IMR-90 (cell line): ENCODE measurements around the gene RNF114. TPM values are rescaled to one million over a fixed set of nuclear protein-coding genes. Genes with fewer than 3 reads are reported as not detected.

Experiments
- ATAC-seq: fragments of 200-7000 bp; cut with Tn5 transposase; 2 replicates; pipeline ENCODE4 v1.9.1; 2020; ENCODE audit warnings: low read depth, mild to moderate bottlenecking, moderate library complexity
- BruUV-seq: library from RNA; stranded (reverse); fragments of 400-500 nt; replicated peaks from 2 replicates; lab custom pipeline; 2021; lab: Mats Ljungman, UMichigan
- CTCF ChIA-PET: fragments of 300-600 bp; formaldehyde crosslinking; extraction: SDS; loops from one replicate; lab custom pipeline; 2021; ENCODE audit warnings: antibody characterized with exemption; lab: Yijun Ruan, JAX
- POLR2A ChIA-PET: fragments of 300-600 bp; sonication (Branson Sonifier 250); formaldehyde crosslinking; loops from one replicate; lab custom pipeline; 2022; ENCODE audit warnings: antibody characterized with exemption; ENCODE audit not compliant: unreplicated experiment; lab: Charles Lee
- DNase-seq: peaks from one replicate; pipeline ENCODE4 v3.0.0; 2013
- H2AFZ ChIP-seq: replicated peaks from 2 replicates; pipeline ENCODE3; 2013; ENCODE audit warnings: low read length, mild to moderate bottlenecking; ENCODE audit not compliant: poor library complexity
- H2AK5ac ChIP-seq: 2 replicates; pipeline ENCODE4 v1.6.1; 2013; ENCODE audit warnings: low read depth, low read length, inconsistent platforms
- H2AK9ac ChIP-seq: replicated peaks from 2 replicates; pipeline ENCODE3; 2013; ENCODE audit warnings: mild to moderate bottlenecking, low read depth, low read length, moderate library complexity; ENCODE audit not compliant: poor library complexity
- H2BK120ac ChIP-seq: 2 replicates; pipeline ENCODE4 v1.6.1; 2013; ENCODE audit warnings: low read depth, low read length, inconsistent platforms
- H2BK15ac ChIP-seq: 3 replicates; pipeline ENCODE4 v1.6.1; 2013; ENCODE audit warnings: low read depth, low read length, inconsistent platforms
- H2BK20ac ChIP-seq: 2 replicates; pipeline ENCODE4 v1.6.1; 2013; ENCODE audit warnings: low read depth, mild to moderate bottlenecking, inconsistent platforms, low read length, moderate library complexity
- H2BK5ac ChIP-seq: 2 replicates; pipeline ENCODE4 v1.6.1; 2013; ENCODE audit warnings: mild to moderate bottlenecking, low read depth, low read length, inconsistent platforms; ENCODE audit not compliant: poor library complexity, severe bottlenecking
- H3K14ac ChIP-seq: replicated peaks from 2 replicates; pipeline ENCODE4 v1.6.1; 2013; ENCODE audit warnings: low read depth, low read length, inconsistent platforms
- H3K18ac ChIP-seq: 2 replicates; pipeline ENCODE4 v1.6.1; 2013; ENCODE audit warnings: low read depth, low read length, control low read depth
- H3K23ac ChIP-seq: 2 replicates; pipeline ENCODE4 v1.6.1; 2013; ENCODE audit warnings: low read depth, low read length, inconsistent platforms
- H3K27ac ChIP-seq: 2 replicates; pipeline ENCODE4 v1.5.1; 2013; ENCODE audit warnings: mild to moderate bottlenecking, control low read depth, low read length; ENCODE audit not compliant: insufficient read depth
- H3K27me3 ChIP-seq: 2 replicates; pipeline ENCODE4 v1.6.1; 2013; ENCODE audit warnings: low read length; ENCODE audit not compliant: control insufficient read depth, insufficient read depth
- H3K36me3 ChIP-seq: 2 replicates; pipeline ENCODE4 v1.6.1; 2013; ENCODE audit warnings: low read length, mixed read lengths; ENCODE audit not compliant: control insufficient read depth, insufficient read depth
- H3K4ac ChIP-seq: 2 replicates; pipeline ENCODE4 v1.6.1; 2013; ENCODE audit warnings: low read depth, low read length, inconsistent platforms
- H3K4me1 ChIP-seq: 2 replicates; pipeline ENCODE4 v1.6.1; 2013; ENCODE audit warnings: low read length, mixed read lengths; ENCODE audit not compliant: control insufficient read depth, insufficient read depth
- H3K4me2 ChIP-seq: 2 replicates; pipeline ENCODE4 v1.6.1; 2013; ENCODE audit warnings: low read depth, mild to moderate bottlenecking, control low read depth, low read length, moderate library complexity
- H3K4me3 ChIP-seq: 2 replicates; pipeline ENCODE4 v1.5.1; 2013; ENCODE audit warnings: low read depth, mild to moderate bottlenecking, control low read depth, low read length, moderate library complexity; ENCODE audit not compliant: insufficient read depth
- H3K56ac ChIP-seq: 2 replicates; pipeline ENCODE4 v1.6.1; 2013; ENCODE audit warnings: low read length, inconsistent platforms; ENCODE audit not compliant: insufficient read depth; ENCODE audit errors: extremely low read depth
- H3K79me1 ChIP-seq, 2 experiments: 2 replicates each; pipeline ENCODE4 v1.6.1; 2013; ENCODE audit warnings: low read length in 2 of 2, inconsistent platforms in 1 of 2, low read depth in 1 of 2
- H3K9ac ChIP-seq: 2 replicates; pipeline ENCODE4 v1.6.1; 2013; ENCODE audit warnings: low read depth, low read length, control low read depth
- H3K9me1 ChIP-seq: 2 replicates; pipeline ENCODE4 v1.6.1; 2013; ENCODE audit warnings: low read length, inconsistent platforms; ENCODE audit not compliant: insufficient read depth
- H3K9me3 ChIP-seq: 2 replicates; pipeline ENCODE4 v1.6.1; 2013; ENCODE audit warnings: low read length; ENCODE audit not compliant: control insufficient read depth, insufficient read depth
- H4K20me1 ChIP-seq: 2 replicates; pipeline ENCODE4 v1.6.1; 2013; ENCODE audit warnings: low read length, inconsistent platforms; ENCODE audit not compliant: insufficient read depth
- H4K5ac ChIP-seq: 2 replicates; pipeline ENCODE4 v1.6.1; 2013; ENCODE audit warnings: mild to moderate bottlenecking, low read depth, low read length, control low read depth
- H4K8ac ChIP-seq, 2 experiments: 2 replicates each; pipeline ENCODE4 v1.6.1; 2013; ENCODE audit warnings: low read depth in 2 of 2, low read length in 2 of 2, control low read depth in 1 of 2, inconsistent platforms in 1 of 2
- H4K91ac ChIP-seq: 2 replicates; pipeline ENCODE4 v1.6.1; 2013; ENCODE audit warnings: low read depth, low read length, inconsistent platforms; ENCODE audit not compliant: insufficient read depth
- CHD1 ChIP-seq: IDR thresholded peaks from 2 replicates; pipeline ENCODE4 v1.6.1; 2012; ENCODE audit warnings: low read depth, low read length, improper control_type of control experiment
- WGBS, 2 experiments: methylation state at CpG; one replicate each; pipeline versions ENCODE4 v1.1.5 to v1.1.7; 2013; ENCODE audit warnings: missing lambda C conversion rate in 2 of 2; ENCODE audit not compliant: insufficient read length in 1 of 2; ENCODE audit errors: extremely low coverage in 2 of 2; 5-methylcytosine and 5-hydroxymethylcytosine counted together
- dilution Hi-C: fragments of 300-500 bp; cut with HindIII; formaldehyde crosslinking; loops from one replicate; pipeline ENCODE4 v1.14.3; 2018; ENCODE audit warnings: low sequenced_read_pairs; ENCODE audit not compliant: unreplicated experiment
- in situ Hi-C: fragments of 300-500 bp; cut with MboI; formaldehyde crosslinking; loops from 3 replicates; pipeline ENCODE4 v1.14.3; 2019; ENCODE audit warnings: low sequenced_read_pairs, inconsistent platforms, mixed read lengths
- intact Hi-C: fragments of 100-400 bp; cut with micrococcal nuclease; formaldehyde crosslinking; loops from 2 replicates; pipeline ENCODE4 v1.10.0; 2022
- polyA plus RNA-seq, 3 experiments: library from polyadenylated mRNA; depleted of rRNA; stranded (reverse); fragments of >200 nt; gene quantifications; 2 replicates each; pipeline ENCODE4 v1.2.3, GENCODE V29; 2012; ENCODE audit warnings: low replicate concordance in 1 of 3
- total RNA-seq: library from RNA; depleted of rRNA; stranded (reverse); fragments of >200 nt; gene quantifications from 2 replicates; pipeline ENCODE4 v1.2.3, GENCODE V29; 2012
- TF ChIP-seq, protein P1 (sequence below): fragments of 150-350 bp; IDR thresholded peaks from 2 replicates; pipeline ENCODE4 v1.6.1; 2016; ENCODE audit warnings: low read depth, mild to moderate bottlenecking, low read length, moderate library complexity, borderline replicate concordance

RNF114 gene
- total and polyA plus RNA-seq, 2 of the 4 experiments (the other 2 are of a cell fraction) = 44.6 to 62.3 TPM

DNA sequence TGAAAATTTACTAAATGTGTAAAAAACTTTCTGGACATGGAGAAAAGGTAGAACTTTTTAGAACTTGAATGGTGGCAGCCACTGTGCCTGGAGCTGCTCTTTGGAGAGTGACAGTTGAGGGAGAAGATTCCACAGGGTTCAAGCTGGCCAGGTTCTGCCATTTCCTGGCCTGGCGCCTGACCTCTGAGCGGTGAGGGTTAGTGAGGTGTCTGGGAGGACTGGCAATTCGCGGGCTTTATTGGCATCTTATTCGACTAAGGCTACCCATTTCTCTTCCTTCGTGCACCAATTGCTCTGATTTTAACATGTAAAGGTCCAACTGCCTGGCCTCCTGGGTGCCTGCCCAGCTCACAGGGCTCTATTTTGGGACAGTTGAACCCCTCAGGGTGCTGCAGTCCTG is 49.0 kb downstream of the RNF114 start:
- Histone ChIP-seq H3K79me1 (peaks cover 8 to 64% of the 10 kb centered on the region in 2 experiments; a peak in 3 of 4 replicates), H2BK5ac (peak overlapping the region; percentile 21), H3K27ac (peak overlapping the region; percentile 3), H4K5ac (no peak overlapping the region), H3K4me3 (peak overlapping the region; percentile 32), H3K56ac (no peak overlapping the region), H3K27me3 (no peaks in the 10 kb centered on the region), H3K18ac (no peak overlapping the region), H3K4me1 (peaks cover 43% of the 10 kb centered on the region), H2BK15ac (no peak overlapping the region), H2BK120ac (no peak overlapping the region), H4K20me1 (peaks cover 7% of the 10 kb centered on the region), H3K4me2 (peak overlapping the region; percentile 98), H3K23ac (peak overlapping the region; percentile 86), H3K9me3 (no peaks in the 10 kb centered on the region), H2AK5ac (peak overlapping the region; percentile 52), H2AFZ (no peak overlapping the region), H3K4ac (0 out of 2 replicates have a peak overlapping the region, but pooled peaks have one; percentile 33), H3K9me1 (peaks cover 21% of the 10 kb centered on the region), H2AK9ac (peak overlapping the region; percentile 12), H3K9ac (peak overlapping the region; percentile 93), H2BK20ac (no peak overlapping the region), H4K8ac (no peak overlapping the region; a peak in 1 of 4 replicates), H3K36me3 (peaks cover 15% of the 10 kb centered on the region), H4K91ac (no peak overlapping the region), H3K14ac (peak overlapping the region; percentile 96)
- in situ Hi-C loops = no loop called here
- dilution Hi-C loops = no loop called here
- no TSS peak for BruUV-seq
- ChIA-PET CTCF (no interaction called here), POLR2A (no interaction called here)
- intact Hi-C loops = loop anchor here (2.0 kb wide), 1 partner anchor 46 kb away; no protein-coding TSS in a partner anchor
- ATAC-seq (no peak), DNase-seq (no peak)
- no CpG with 5 or more reads among the region's 6 CpGs for WGBS, 2 experiments
- peak; percentile 64; the same call in 1 of the 2 replicates for TF ChIP-seq CHD1
- TF ChIP-seq, protein P1, sequence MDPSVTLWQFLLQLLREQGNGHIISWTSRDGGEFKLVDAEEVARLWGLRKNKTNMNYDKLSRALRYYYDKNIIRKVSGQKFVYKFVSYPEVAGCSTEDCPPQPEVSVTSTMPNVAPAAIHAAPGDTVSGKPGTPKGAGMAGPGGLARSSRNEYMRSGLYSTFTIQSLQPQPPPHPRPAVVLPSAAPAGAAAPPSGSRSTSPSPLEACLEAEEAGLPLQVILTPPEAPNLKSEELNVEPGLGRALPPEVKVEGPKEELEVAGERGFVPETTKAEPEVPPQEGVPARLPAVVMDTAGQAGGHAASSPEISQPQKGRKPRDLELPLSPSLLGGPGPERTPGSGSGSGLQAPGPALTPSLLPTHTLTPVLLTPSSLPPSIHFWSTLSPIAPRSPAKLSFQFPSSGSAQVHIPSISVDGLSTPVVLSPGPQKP = no peak
